ACC112 (cell line): ENCODE data around the gene ZGRF1.

ENCODE experiments used
- H2AFZ ChIP-seq: fragments of 200-600 bp; sonication (generic); one replicate; pipeline ENCODE4 v1.6.0; 2017; ENCODE audit warnings: antibody characterized with exemption, low read length; ENCODE audit not compliant: unreplicated experiment
- H3K27ac ChIP-seq: fragments of 200-600 bp; sonication (generic); 2 replicates; pipeline ENCODE4 v1.5.1; 2014; ENCODE audit warnings: low read depth, mild to moderate bottlenecking, antibody characterized with exemption, low read length, moderate library complexity
- H3K27me3 ChIP-seq: fragments of 200-600 bp; sonication (generic); 2 replicates; pipeline ENCODE4 v1.6.1; 2014; ENCODE audit warnings: mild to moderate bottlenecking, antibody characterized with exemption, low read length, moderate library complexity, mixed read lengths; ENCODE audit not compliant: insufficient read depth
- H3K36me3 ChIP-seq: fragments of 200-600 bp; sonication (generic); 2 replicates; pipeline ENCODE4 v1.6.1; 2016; ENCODE audit warnings: mild to moderate bottlenecking, antibody characterized with exemption, low read length, moderate library complexity, mixed read lengths; ENCODE audit not compliant: insufficient read depth
- H3K4me1 ChIP-seq: fragments of 200-600 bp; sonication (generic); one replicate; pipeline ENCODE4 v1.6.1; 2016; ENCODE audit warnings: low read length, mixed read lengths; ENCODE audit not compliant: insufficient read depth, unreplicated experiment, control insufficient read depth
- H3K4me3 ChIP-seq: fragments of 200-600 bp; sonication (generic); 2 replicates; pipeline ENCODE4 v1.5.1; 2014; ENCODE audit warnings: mild to moderate bottlenecking, low read depth, low read length
- H3K79me2 ChIP-seq: fragments of 200-600 bp; sonication (generic); one replicate; pipeline ENCODE4 v1.6.0; 2016; ENCODE audit warnings: low read length; ENCODE audit not compliant: control insufficient read depth, unreplicated experiment, insufficient read depth

ZGRF1 gene

DNA sequence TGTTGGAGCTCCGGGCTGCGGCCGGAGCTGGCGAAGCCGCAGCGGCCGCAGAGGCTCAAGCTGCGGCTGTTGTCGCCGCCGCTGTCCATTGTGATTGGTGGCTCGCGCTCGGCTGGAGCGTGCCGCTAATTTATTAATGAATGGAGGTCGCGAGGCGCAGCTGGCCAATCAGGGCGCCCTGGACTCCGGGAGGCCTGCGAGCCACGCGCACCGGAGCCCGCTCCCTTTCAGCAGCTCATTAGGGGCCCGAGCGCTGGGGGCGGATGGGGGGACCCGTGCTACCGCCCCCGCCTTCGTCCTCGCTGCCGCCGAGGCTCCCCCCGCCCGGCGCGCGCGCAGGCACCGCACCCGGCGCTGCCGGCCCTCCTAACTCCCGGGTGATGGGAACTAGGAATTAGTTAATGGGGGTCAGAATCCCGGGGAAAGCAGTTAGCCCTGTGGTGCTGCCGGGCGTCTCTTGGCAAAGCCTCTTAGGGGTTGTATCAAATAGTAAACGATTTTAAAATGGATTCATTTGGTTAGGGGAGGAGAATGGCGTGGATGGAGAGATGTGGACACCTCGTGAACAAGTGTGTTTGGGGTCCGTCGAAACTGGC is 120.1 kb downstream of the ZGRF1 start:
- no peak overlapping the region for H3K27ac ChIP-seq
- H2AFZ ChIP-seq: peak overlapping the region; percentile 4
- no peaks in the 10 kb centered on the region for H3K79me2 ChIP-seq
- H3K4me1 ChIP-seq: no peaks in the 10 kb centered on the region
- H3K36me3 ChIP-seq: no peaks in the 10 kb centered on the region
- H3K27me3 ChIP-seq: peaks cover 100% of the 10 kb centered on the region
- peak overlapping the region; percentile 72 for H3K4me3 ChIP-seq

DNA sequence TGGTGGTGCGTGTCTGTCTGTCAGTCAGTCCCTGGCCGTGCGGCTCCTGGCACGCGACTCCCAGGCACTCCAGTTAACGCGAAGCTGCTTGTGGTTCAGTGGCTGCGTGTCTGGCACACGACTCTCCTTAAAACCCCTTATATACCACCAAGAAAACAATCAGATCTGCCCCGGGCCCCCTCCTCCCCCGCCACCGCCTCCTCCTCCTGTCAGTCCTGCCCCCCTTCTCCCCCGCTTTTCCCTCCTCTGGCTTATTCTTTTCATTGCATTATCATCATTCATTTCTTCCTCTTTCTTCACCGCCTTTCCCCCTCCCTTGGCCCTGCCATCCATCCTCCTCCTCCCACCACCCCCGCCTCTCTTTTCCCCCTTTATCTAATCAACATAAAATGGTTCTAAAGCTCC is 120.6 kb downstream of the ZGRF1 start, which contains the start of gene NEUROG2:
Gene NEUROG2, minus strand, starts transcription at position 115 of the 405 bp plus-strand sequence. CDS start 705 bp downstream, outside the sequence.
- Histone ChIP-seq H3K36me3 (no peaks in the 10 kb centered on the region), H3K79me2 (no peaks in the 10 kb centered on the region), H3K4me1 (no peaks in the 10 kb centered on the region), H3K27me3 (peaks cover 100% of the 10 kb centered on the region), H3K27ac (no peak within 1 kb of the TSS), H2AFZ (peak within 1 kb of the TSS; percentile 4), H3K4me3 (peak within 1 kb of the TSS; percentile 72)

DNA sequence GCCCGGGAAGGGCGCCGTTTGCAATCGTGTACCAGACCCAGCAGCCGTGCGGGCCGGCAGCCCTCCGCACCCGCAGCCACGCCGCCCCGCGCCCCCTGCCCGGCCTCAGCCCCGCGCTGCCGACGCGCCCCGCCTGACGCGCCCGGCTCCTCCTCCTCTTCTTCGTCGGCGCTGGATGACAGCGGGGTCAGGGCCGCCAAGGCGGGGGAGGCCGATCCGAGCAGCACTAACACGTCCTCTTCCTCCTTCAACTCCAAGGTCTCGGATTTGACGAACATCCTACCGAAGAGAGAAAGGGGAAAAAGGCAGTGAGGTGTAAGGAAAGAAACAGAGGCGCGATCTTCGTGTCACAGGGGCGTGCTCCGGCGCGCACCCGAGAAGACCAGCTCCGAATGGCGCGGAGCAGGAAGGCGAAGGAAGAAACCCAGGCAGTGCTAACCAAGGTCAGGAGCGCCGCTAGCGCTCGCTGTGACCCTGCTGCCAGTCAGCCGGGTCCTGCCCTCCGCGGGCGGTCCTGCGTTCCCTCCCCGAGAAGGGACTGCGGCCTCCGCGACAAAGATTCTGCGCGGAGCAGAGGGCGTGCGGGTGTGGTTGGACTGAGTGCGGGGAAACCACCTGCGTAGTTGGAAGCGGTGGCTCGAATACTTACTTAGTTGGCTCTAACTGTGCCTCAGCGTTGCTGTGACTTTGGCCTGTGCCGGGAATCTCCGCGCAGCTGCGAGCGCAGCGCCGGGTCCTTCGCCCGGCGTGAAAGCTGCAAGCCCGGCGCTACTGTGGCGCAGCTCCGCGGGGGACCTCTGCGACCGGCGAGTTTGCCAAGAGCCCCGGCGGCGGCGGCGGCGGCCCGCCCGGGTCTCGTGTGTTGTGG is 121.3 kb downstream of the ZGRF1 start:
- H3K4me1 ChIP-seq: no peaks in the 10 kb centered on the region
- no peaks in the 10 kb centered on the region for H3K79me2 ChIP-seq
- H3K4me3 ChIP-seq: peak overlapping the region; percentile 72
- no peak overlapping the region for H2AFZ ChIP-seq
- no peaks in the 10 kb centered on the region for H3K36me3 ChIP-seq
- H3K27me3 ChIP-seq: peaks cover 100% of the 10 kb centered on the region
- no peak overlapping the region for H3K27ac ChIP-seq

DNA sequence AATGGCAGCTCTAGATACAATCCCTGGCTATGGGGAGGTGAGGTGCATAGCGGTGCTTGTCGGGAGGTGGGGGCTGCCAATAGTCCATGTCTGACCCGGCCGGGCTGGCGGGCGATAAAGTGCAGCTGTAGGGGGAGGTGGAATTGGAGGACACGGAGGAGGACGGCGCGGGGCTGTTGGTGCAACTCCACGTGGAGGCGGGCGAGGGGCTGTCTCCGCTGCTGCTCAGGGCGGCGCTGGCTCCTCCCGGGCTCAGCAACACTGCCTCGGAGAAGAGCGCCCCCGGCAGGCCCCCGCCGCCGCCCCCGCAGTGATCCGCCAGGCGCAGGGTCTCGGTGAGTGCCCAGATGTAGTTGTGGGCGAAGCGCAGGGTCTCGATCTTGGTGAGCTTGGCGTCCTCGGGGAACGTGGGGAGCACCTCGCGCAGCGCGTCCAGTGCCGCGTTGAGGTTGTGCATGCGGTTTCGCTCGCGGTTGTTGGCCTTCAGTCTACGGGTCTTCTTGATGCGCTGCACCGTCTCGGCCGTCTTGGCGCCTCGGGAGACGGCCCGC is 122.0 kb downstream of the ZGRF1 start:
- H3K27me3 ChIP-seq: peaks cover 100% of the 10 kb centered on the region

DNA sequence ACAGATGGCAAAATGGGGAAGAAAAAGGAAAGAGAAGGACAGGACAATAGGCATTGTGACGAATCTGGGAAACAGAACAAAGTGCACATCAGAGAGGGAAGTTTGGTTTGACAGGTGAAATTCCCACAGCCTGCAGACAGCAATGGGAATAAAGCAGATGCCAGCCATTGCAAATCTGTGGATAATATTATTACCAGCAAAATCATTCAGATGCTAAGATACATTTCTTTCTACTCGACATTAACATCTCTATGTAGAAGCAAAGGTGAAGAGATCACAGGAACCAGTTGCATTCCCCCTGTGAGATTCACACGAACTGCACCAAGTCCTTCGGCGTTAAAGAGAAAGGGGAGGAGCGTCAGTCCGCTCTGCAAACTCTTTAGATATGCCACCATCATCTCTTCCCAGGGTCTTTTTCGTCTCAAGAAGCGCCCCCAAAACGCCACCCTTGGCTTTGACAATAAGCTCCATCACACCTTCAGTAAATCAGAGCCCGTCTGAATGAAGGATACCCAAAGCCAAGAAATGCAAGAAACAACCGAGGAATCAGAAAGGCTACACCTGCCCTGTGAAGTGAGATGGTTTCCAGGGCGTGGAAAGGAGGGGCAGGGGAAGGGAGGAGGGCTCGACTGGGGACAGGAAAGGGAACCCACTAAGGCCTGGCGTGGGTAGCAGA is 122.6 kb downstream of the ZGRF1 start:
- Histone ChIP-seq H3K27ac (no peak overlapping the region), H3K4me1 (peaks cover 5% of the 10 kb centered on the region), H2AFZ (no peak overlapping the region)

More for the DNA sequence above, 122.0 kb downstream of the ZGRF1 start:
- Histone ChIP-seq H3K27ac (no peak overlapping the region), H2AFZ (no peak overlapping the region), H3K79me2 (no peaks in the 10 kb centered on the region), H3K36me3 (no peaks in the 10 kb centered on the region), H3K4me1 (no peaks in the 10 kb centered on the region), H3K4me3 (peak overlapping the region; percentile 72)

DNA sequence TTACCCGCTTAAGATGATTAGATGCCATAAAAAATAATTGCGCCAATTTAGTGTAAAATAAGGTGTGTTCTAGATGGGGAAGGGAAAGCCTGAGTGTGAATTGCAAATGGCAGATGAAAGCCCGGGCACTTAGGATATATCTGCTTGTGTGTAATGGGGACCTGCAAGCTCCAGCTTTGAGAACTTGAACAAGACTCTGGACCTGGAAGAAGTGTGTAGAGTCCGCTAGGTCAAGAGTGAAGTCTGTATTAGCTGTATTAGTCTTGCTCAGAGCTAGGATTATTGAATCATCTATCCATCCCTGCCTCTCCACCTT is 124.9 kb downstream of the ZGRF1 start:
- no peak overlapping the region for H3K4me3 ChIP-seq
- H2AFZ ChIP-seq: no peak overlapping the region
- H3K27ac ChIP-seq: no peak overlapping the region
- no peaks in the 10 kb centered on the region for H3K79me2 ChIP-seq
- peaks cover 10% of the 10 kb centered on the region for H3K4me1 ChIP-seq
- peaks cover 98% of the 10 kb centered on the region for H3K27me3 ChIP-seq
- H3K36me3 ChIP-seq: no peaks in the 10 kb centered on the region

More for the DNA sequence above, 122.6 kb downstream of the ZGRF1 start:
- Histone ChIP-seq H3K79me2 (no peaks in the 10 kb centered on the region), H3K4me3 (no peak overlapping the region), H3K27me3 (peaks cover 100% of the 10 kb centered on the region), H3K36me3 (no peaks in the 10 kb centered on the region)

DNA sequence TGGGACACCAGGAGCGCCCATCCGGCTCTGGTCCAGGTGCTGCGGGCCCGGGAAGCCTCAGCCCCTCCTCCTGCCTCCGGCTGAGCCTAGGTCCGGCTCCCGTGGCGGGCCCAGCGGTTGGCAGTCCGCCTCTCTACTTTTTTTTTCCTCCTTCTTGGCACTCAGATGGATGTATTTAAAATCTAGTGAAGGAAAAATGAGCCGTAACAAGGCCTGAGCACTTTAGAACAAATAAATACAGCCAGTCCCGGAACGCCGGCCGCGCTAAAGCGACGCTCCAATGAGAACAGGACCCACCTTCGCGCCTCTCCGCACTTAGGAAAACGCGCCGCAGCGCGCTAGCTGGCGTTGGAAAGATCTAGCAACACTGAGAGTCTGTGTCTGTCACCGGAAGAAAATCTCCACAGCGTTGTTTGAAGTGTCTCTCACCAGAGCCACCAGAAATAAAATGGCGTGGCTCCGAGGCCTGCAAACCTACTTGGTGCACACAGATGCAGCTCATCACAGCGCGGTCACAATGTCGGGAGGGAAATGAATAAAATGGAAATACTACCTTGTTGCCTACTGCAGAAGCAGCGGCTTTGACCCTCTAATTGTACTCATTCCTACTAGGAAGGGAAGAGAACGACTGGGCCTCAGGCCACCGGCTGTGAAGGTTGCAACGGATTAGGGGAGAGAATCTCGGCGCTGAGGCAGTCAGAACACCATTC is 125.5 kb downstream of the ZGRF1 start:
- H3K36me3 ChIP-seq: no peaks in the 10 kb centered on the region
- no peak overlapping the region for H2AFZ ChIP-seq
- H3K4me1 ChIP-seq: peaks cover 10% of the 10 kb centered on the region
- no peak overlapping the region for H3K27ac ChIP-seq
- peaks cover 98% of the 10 kb centered on the region for H3K27me3 ChIP-seq
- no peak overlapping the region for H3K4me3 ChIP-seq
- H3K79me2 ChIP-seq: no peaks in the 10 kb centered on the region

DNA sequence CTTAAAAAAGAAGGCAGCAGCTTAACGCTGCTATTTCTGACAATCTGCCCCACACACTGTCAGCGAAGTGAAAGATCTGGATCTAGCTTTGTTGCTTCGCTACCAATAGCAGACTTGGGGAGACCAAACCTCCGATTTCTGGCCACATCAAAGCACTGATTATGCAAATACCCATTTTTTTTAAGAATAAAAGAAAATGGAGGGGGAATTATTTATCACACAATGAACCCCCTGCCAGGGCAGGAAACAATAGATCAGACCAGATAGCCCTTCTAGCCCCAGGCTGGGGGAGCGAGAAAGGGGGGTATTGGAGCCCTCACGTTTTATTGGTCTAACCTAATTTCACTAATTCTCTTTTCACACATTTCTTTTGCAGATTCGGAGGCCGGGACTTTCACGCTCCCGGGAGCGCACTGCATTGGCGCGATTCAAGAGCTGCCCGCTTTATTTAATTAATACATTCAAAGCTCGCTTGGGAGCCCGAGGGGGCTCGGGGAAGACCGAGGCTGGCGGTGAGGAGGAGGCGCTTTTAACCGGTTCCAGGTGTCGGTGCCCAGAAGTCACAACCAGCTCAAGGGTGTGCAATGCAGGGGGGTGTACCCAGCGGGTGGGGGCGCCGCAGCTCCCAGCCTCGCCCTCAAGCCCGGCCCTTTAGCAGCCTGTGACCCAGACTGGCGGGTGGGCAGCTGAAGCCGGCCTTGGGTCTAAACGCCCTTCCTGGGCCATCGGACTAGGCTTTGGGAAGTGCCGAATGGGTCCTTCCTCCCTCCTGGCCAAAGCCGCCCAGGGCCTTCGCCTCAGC is 126.2 kb downstream of the ZGRF1 start:
- Histone ChIP-seq H2AFZ (no peak overlapping the region), H3K4me3 (peak overlapping the region; percentile 42), H3K27ac (no peak overlapping the region)

DNA sequence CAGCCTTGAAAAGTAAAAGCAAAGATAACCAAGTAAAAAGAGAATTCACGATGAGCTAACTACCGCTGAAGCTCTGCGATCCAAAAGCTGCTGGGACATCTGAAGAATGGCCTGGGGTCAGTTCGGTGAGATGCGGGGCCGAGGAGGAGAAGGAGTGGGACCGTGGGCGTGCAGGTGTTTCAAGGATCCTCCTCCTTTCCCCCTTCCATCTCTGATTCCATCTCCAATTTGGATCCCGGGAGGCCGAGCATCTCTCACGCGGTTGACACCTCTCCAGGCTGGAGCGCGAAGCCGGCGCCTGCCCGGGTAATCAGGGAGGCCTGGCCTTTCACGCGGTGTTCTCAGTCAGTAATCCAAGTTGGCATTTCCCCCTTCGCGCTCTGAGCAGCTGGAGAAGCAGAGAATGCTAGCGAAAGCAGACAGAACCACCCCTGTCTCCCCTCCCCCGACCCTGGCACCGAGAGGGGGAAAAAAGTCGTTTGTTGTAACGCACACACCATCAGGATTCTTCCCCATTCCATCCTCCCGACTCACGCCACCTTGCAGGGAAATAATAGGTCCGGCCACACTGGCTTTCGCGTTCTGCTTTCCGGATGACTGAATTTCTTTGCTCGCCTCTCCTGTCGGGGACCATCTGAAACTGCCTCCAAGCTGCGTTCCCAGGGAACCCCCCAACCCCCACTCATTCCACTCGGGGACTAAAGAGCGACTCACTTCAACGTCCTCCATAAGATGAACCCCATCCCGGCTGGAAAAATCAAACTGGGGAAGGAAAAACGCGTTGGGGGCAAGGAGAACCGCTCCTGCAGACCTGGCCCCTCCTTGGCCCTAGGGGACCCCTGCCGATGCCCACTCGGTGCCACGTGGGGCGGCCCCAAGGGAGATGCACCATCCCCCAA is 127.2 kb downstream of the ZGRF1 start:
- Histone ChIP-seq H3K79me2 (no peaks in the 10 kb centered on the region), H2AFZ (no peak overlapping the region), H3K4me1 (peaks cover 10% of the 10 kb centered on the region), H3K27me3 (peaks cover 96% of the 10 kb centered on the region), H3K36me3 (no peaks in the 10 kb centered on the region), H3K27ac (no peak overlapping the region), H3K4me3 (peak overlapping the region; percentile 67)

More for the DNA sequence above, 126.2 kb downstream of the ZGRF1 start:
- Histone ChIP-seq H3K36me3 (no peaks in the 10 kb centered on the region), H3K4me1 (peaks cover 10% of the 10 kb centered on the region), H3K27me3 (peaks cover 98% of the 10 kb centered on the region), H3K79me2 (no peaks in the 10 kb centered on the region)
